GM21825 (cell line): Measurements from ENCODE around the gene HYLS1.

Experiments used
- ATAC-seq: cut with Tn5 transposase; IDR thresholded peaks from one replicate; pipeline ENCODE4 v1.9.1; 2021; ENCODE audit warnings: mild to moderate bottlenecking, moderate library complexity; ENCODE audit not compliant: unreplicated experiment

The HYLS1 gene

DNA sequence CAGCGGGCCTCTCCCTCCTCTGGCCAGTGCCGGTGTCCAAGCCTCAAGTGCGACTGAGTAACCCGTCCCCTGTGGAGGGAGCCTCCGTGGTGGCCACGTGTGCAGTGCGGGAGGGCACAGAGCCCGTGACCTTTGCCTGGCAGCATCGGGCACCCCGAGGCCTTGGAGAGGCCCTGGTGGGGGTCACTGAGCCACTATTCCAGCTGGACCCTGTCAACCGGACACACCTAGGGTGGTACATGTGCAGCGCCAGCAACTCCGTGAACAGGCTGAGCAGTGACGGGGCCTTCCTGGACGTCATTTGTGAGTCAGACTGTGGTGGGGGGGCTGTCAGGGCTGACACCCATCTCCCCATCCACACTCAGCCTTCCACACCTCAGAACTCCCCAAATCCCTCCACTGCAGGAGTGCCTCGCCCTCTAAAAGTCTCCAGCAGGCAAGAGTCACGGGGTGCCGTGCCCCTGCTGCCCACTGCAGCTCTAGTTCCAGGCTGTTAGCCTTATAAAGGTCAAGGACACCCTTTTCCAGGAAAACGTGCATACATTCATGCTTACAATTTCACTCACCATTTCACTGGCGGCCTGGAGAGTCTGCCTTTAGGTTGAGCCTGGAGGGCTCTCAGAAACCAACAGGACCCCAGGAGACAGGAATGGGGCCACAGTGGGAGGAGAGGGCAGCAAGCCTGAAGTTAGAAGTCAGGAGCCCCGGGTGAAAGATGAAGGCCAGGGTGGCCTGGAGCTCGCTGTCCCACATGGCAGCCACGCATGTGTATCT, 61.0 kb downstream of the HYLS1 start:
- no peak for ATAC-seq

DNA sequence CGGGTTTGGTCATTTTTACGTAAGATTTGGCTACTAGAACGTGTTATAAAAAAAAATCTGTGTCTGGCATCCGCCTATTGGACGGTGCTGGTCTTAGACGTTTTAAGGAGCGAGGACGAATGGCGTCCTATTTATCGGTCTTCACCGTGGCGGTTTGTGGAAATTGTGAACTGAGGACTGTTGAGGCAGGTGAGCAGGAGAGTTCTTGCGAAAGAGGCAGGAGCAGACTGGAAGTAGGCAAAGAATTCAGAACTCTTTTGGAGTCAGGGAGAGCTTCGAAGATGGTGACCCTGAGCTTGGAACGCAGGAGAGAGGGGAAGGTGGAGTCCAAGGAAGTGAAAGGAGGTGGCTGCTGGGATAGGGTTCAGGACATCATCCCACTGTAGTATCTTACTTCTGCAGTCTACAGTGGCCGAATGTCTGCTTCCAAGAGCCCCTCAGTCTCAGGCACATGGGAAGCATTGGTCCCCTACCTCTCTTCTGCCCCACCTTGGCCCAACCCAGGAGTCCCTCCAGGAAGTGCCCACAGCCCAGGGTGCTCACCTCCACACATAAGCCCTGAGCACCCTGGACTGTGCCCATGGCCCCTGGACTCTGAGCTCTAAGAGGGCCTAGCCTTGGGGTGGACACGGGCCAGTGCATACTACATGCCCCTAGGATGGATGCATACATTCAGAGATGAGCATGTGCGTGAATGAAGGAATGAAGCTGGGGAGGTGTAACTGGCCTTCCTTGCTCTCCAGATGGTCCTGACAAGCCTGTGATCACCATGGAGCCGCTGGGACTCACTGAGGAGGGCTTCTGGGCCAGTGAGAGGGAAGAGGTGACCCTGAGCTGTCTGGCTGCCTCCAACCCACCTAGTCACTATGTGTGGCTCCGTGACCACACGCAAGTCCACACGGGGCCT, 62.1 kb downstream of the HYLS1 start:
- no peak for ATAC-seq

DNA sequence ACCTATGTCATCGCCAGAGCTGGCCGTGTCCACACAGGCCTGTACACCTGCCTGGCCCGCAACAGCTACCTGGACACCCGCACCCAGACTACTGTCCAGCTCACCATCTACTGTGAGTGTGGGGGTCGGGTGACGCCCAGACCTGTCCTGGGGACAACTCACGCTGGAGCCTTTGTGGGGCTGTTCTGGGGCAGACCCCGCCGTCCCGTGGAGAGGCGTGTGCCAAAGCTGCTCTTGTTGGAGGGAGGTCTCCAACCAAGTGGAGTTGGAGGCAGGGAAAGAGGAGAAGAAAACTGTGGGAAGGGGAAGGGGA, 62.7 kb downstream of the HYLS1 start:
- no peak for ATAC-seq
